ENCODE measurements around the gene ADIPOR2.

GRCh38 chr12:1661553-1662335, 29.1 kb upstream of the ADIPOR2 start:
- TF ChIP-seq JUNB (IDR thresholded peaks at IDR 0.05): no peak
- TF ChIP-seq EZH2 (IDR thresholded peaks at IDR 0.05; ENCODE audit: borderline replicate concordance, control insufficient read depth, low read depth, low read length): no peak
- TF ChIP-seq, protein P1, sequence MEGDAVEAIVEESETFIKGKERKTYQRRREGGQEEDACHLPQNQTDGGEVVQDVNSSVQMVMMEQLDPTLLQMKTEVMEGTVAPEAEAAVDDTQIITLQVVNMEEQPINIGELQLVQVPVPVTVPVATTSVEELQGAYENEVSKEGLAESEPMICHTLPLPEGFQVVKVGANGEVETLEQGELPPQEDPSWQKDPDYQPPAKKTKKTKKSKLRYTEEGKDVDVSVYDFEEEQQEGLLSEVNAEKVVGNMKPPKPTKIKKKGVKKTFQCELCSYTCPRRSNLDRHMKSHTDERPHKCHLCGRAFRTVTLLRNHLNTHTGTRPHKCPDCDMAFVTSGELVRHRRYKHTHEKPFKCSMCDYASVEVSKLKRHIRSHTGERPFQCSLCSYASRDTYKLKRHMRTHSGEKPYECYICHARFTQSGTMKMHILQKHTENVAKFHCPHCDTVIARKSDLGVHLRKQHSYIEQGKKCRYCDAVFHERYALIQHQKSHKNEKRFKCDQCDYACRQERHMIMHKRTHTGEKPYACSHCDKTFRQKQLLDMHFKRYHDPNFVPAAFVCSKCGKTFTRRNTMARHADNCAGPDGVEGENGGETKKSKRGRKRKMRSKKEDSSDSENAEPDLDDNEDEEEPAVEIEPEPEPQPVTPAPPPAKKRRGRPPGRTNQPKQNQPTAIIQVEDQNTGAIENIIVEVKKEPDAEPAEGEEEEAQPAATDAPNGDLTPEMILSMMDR (IDR thresholded peaks at IDR 0.05 in 2 of 3, conservative IDR thresholded peaks at IDR 0.05 in 1 of 3; ENCODE audit: control insufficient read depth in 2 of 3, extremely low read depth in 1 of 3, insufficient read depth in 1 of 3, low read depth in 3 of 3, low read length in 3 of 3): no peak
- no peak for TF ChIP-seq BRCA1 (IDR thresholded peaks at IDR 0.05; ENCODE audit: low read depth, low read length)
- no peak for TF ChIP-seq CEBPB (IDR thresholded peaks at IDR 0.05; ENCODE audit: borderline replicate concordance in 1 of 2, low read depth in 2 of 2, low read length in 2 of 2)
- no peak for TF ChIP-seq ESRRA (IDR thresholded peaks at IDR 0.05; ENCODE audit: low read length)
- TF ChIP-seq, protein P2, sequence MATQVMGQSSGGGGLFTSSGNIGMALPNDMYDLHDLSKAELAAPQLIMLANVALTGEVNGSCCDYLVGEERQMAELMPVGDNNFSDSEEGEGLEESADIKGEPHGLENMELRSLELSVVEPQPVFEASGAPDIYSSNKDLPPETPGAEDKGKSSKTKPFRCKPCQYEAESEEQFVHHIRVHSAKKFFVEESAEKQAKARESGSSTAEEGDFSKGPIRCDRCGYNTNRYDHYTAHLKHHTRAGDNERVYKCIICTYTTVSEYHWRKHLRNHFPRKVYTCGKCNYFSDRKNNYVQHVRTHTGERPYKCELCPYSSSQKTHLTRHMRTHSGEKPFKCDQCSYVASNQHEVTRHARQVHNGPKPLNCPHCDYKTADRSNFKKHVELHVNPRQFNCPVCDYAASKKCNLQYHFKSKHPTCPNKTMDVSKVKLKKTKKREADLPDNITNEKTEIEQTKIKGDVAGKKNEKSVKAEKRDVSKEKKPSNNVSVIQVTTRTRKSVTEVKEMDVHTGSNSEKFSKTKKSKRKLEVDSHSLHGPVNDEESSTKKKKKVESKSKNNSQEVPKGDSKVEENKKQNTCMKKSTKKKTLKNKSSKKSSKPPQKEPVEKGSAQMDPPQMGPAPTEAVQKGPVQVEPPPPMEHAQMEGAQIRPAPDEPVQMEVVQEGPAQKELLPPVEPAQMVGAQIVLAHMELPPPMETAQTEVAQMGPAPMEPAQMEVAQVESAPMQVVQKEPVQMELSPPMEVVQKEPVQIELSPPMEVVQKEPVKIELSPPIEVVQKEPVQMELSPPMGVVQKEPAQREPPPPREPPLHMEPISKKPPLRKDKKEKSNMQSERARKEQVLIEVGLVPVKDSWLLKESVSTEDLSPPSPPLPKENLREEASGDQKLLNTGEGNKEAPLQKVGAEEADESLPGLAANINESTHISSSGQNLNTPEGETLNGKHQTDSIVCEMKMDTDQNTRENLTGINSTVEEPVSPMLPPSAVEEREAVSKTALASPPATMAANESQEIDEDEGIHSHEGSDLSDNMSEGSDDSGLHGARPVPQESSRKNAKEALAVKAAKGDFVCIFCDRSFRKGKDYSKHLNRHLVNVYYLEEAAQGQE (IDR thresholded peaks at IDR 0.05; ENCODE audit: low read depth, low read length): no peak; the same call in 1 of the 2 replicates
- peak; percentile 89 to 97 for TF ChIP-seq BHLHE40 (IDR thresholded peaks at IDR 0.05; ENCODE audit: borderline replicate concordance in 1 of 2, low read depth in 2 of 2, low read length in 1 of 2)

Measured in GM12878 (cell line).